ENCODE measurements around the gene NRXN3. TPM values are rescaled to one million over a fixed set of nuclear protein-coding genes. Genes with fewer than 3 reads are reported as not detected.
A peak's percentile ranks its signal among the peaks of the same experiment; 100 is the strongest.

The NRXN3 gene
- total RNA-seq, 1 experiment from 2014 or later = not detected

DNA sequence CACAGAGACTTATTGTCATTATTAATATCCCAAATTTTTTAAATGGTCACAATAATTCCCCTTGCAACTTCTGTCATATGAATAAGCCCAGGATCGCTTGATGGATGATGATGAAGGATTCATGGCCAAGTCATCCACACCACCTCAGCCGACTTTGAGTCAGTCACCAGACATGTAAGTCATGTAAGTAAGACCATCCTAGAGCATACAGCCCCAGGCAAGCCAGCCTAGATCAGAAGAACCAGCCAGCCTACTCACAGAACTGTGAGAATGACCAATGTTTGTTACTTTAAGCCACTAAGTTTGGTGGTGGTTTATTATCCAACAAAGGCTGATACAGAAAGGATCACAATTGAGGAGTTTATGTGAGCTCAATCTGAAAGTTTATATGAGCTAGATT is 341.8 kb downstream of the NRXN3 start:
- DNase-seq (ENCODE audit: low read depth, low spot score) = no peak
- TF ChIP-seq, protein P1, sequence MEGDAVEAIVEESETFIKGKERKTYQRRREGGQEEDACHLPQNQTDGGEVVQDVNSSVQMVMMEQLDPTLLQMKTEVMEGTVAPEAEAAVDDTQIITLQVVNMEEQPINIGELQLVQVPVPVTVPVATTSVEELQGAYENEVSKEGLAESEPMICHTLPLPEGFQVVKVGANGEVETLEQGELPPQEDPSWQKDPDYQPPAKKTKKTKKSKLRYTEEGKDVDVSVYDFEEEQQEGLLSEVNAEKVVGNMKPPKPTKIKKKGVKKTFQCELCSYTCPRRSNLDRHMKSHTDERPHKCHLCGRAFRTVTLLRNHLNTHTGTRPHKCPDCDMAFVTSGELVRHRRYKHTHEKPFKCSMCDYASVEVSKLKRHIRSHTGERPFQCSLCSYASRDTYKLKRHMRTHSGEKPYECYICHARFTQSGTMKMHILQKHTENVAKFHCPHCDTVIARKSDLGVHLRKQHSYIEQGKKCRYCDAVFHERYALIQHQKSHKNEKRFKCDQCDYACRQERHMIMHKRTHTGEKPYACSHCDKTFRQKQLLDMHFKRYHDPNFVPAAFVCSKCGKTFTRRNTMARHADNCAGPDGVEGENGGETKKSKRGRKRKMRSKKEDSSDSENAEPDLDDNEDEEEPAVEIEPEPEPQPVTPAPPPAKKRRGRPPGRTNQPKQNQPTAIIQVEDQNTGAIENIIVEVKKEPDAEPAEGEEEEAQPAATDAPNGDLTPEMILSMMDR (IDR thresholded peaks at IDR 0.05) = no peak
- TF ChIP-seq TCF7L2 (IDR thresholded peaks at IDR 0.05; ENCODE audit: low read depth, low read length) = no peak
- TF ChIP-seq POLR2AphosphoS5 (IDR thresholded peaks at IDR 0.05; ENCODE audit: low read depth, low read length) = no peak
- TF ChIP-seq, protein P2, sequence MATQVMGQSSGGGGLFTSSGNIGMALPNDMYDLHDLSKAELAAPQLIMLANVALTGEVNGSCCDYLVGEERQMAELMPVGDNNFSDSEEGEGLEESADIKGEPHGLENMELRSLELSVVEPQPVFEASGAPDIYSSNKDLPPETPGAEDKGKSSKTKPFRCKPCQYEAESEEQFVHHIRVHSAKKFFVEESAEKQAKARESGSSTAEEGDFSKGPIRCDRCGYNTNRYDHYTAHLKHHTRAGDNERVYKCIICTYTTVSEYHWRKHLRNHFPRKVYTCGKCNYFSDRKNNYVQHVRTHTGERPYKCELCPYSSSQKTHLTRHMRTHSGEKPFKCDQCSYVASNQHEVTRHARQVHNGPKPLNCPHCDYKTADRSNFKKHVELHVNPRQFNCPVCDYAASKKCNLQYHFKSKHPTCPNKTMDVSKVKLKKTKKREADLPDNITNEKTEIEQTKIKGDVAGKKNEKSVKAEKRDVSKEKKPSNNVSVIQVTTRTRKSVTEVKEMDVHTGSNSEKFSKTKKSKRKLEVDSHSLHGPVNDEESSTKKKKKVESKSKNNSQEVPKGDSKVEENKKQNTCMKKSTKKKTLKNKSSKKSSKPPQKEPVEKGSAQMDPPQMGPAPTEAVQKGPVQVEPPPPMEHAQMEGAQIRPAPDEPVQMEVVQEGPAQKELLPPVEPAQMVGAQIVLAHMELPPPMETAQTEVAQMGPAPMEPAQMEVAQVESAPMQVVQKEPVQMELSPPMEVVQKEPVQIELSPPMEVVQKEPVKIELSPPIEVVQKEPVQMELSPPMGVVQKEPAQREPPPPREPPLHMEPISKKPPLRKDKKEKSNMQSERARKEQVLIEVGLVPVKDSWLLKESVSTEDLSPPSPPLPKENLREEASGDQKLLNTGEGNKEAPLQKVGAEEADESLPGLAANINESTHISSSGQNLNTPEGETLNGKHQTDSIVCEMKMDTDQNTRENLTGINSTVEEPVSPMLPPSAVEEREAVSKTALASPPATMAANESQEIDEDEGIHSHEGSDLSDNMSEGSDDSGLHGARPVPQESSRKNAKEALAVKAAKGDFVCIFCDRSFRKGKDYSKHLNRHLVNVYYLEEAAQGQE (IDR thresholded peaks at IDR 0.05; ENCODE audit: insufficient read depth in 1 of 2, low read depth in 2 of 2, low read length in 1 of 2) = no peak
- no peak for TF ChIP-seq SIN3A (IDR thresholded peaks at IDR 0.05; ENCODE audit: borderline replicate concordance, insufficient read depth, low read depth, low read length)

DNA sequence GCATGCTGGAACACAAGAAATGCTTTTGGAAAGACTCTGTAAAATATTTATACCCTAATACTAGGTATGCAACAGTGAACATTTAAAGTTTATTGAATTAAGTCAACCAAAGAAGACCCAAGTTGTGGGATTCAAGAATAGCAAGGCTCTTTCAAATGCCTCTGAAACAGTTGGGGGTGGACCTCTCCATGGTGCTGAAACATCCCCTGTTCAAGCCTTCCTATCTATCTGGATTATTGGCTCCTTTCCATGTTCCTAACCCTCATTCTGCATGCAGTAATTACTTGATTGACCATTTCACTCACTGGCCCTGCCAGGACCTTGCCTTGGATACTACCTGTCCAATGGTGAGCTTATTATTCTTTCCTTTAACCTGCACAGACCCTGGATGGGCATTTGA is 349.7 kb downstream of the NRXN3 start:
- ChIA-PET CTCF (no interaction called here), POLR2A (no interaction called here)
- Histone ChIP-seq H3K4me3 (ENCODE audit: low read depth in 2 of 2, low read length in 2 of 2) (no peak overlapping the region), H3K27me3 (ENCODE audit: control insufficient read depth, insufficient read depth, low read length) (no peaks in the 10 kb centered on the region), H3K27ac (ENCODE audit: low read length) (no peak overlapping the region), H3K9me3 (ENCODE audit: control insufficient read depth, insufficient read depth, low read depth, low read length) (no peaks in the 10 kb centered on the region), H3K36me3 (ENCODE audit: control insufficient read depth, insufficient read depth, low read length) (no peaks in the 10 kb centered on the region), H3K4me1 (ENCODE audit: control insufficient read depth, insufficient read depth, low read length) (no peaks in the 10 kb centered on the region)
- ATAC-seq (no peak), DNase-seq (ENCODE audit: low read depth, low spot score) (no peak)
- intact Hi-C loops (cut with micrococcal nuclease; ENCODE audit: unreplicated experiment) = no loop called here
- no peak for TF ChIP-seq POLR2AphosphoS5 (IDR thresholded peaks at IDR 0.05; ENCODE audit: low read depth, low read length)
- TF ChIP-seq, protein P2 (IDR thresholded peaks at IDR 0.05; ENCODE audit: insufficient read depth in 1 of 2, low read depth in 2 of 2, low read length in 1 of 2) = peak; percentile 51 to 75; a peak in 3 of 4 replicates
- in situ Hi-C loops (cut with HindIII; ENCODE audit: low pct_unique_long_range_greater_than_20kb, low sequenced_read_pairs) = no loop called here
- no TSS peak for BruUV-seq (replicated peaks)

More for the DNA sequence above, 341.8 kb downstream of the NRXN3 start:
- ChIA-PET POLR2A (no interaction called here), CTCF (no interaction called here)
- Histone ChIP-seq H3K9me3 (ENCODE audit: control insufficient read depth, insufficient read depth, low read depth, low read length) (no peaks in the 10 kb centered on the region), H3K36me3 (ENCODE audit: control insufficient read depth, insufficient read depth, low read length) (no peaks in the 10 kb centered on the region), H3K27me3 (ENCODE audit: control insufficient read depth, insufficient read depth, low read length) (no peaks in the 10 kb centered on the region), H3K4me3 (ENCODE audit: low read depth in 2 of 2, low read length in 2 of 2) (no peak overlapping the region), H3K27ac (ENCODE audit: low read length) (no peak overlapping the region), H3K4me1 (ENCODE audit: control insufficient read depth, insufficient read depth, low read length) (no peaks in the 10 kb centered on the region)
- in situ Hi-C loops (cut with HindIII; ENCODE audit: low pct_unique_long_range_greater_than_20kb, low sequenced_read_pairs) (no loop called here), intact Hi-C loops (cut with micrococcal nuclease; ENCODE audit: unreplicated experiment) (no loop called here)
- no TSS peak for BruUV-seq (replicated peaks)
- no peak for ATAC-seq

Data from Panc1 (cell line).